ENCODE results near the gene SZT2.
"Not testable (repeated sequence)": the region's sequence is repeated elsewhere in the genome, so short reads cannot be mapped to it uniquely, and the experiment has no call there.

Gene SZT2

DNA sequence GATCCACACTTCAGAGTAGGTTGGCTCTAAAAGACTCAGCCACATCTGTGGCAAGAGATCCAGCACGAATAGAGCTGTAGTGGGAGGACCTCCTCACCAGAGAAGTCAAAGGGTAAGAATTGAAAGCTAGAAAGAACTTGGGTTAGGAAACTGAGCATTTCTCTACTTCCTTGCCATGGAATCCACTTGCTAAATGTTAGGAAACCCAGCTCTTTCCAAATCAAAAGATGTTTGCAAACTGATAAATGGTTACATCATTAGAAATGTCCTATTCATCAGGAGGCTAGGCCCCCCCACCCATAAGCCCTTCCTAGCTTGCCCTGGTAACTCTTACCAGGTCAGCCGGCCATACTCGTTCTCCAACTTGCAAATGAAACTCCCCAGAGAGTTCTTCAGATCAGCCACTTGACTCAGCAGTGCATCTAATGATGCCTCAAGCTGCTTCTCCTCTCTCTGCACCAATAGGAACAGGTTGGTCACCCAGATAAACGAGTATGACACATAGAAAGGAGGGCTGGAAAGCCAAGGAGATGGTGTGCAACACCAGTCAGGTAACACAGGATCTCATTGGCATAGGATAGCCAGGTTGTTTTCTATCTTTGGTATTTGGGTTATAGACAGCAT lies 1.6 kb upstream of the SZT2 start:
- DNase-seq (ENCODE audit: low read depth in 3 of 3) = no peak

DNA sequence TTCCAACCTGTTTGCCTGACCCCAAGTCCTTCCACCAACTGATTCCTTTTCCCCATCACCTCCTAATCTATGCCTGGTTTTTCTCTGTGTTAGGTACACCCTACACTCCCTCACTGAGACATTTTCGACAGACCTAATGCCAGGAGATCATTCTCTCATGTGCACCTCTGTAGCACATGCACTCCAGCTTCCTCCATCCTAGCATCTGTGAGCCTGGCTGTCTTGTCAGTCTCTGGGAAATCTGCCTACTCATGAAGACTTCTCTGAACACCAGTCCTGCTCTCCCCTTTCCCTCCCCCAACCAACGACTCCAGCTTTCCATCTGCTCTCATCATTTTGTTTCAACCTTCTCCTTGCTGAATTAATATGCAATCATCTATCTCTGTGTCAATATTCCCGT lies 1.1 kb upstream of the SZT2 start:
- DNase-seq (ENCODE audit: low read depth in 3 of 3) = no peak

DNA sequence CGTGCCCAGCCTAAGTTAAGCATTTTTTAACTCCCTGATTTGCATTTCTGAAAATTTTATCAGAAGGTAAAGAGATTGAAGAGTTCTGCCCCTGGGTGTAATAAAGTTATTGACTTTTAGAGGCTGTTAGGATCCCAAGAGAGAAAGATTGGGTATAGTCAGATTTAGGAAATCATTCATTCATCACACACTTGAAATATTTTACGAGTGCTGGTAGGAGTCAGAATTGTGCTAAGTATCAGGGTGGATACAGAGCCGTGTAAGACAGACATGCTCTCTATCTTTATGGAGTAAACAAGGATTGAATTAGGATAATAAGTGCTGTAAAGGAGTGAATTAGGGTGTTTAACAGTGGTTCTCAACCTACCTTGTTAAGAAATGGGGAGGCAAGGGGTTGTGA lies 3.0 kb downstream of the SZT2 start:
- DNase-seq (ENCODE audit: low read depth in 3 of 3) = no peak

DNA sequence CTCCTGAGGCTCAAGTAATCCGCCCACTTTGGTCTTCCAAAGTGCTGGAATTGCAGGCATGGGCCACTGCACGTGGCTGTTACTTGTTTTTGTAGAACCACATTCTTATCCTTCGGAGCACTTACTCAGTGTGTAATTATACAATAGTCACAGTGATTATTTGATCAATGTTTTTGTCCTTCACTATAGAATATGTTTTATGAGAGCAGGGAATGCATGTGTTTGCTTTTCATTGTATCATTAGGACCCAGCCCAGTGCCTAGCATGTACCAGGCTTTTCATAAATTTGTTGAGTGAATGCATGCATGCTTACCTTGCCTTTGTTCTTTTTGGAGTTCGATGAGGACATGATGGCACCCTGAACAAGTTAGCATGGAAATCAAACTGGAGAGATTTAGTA lies 5.8 kb downstream of the SZT2 start:
- DNase-seq (ENCODE audit: low read depth in 3 of 3) = no peak

DNA sequence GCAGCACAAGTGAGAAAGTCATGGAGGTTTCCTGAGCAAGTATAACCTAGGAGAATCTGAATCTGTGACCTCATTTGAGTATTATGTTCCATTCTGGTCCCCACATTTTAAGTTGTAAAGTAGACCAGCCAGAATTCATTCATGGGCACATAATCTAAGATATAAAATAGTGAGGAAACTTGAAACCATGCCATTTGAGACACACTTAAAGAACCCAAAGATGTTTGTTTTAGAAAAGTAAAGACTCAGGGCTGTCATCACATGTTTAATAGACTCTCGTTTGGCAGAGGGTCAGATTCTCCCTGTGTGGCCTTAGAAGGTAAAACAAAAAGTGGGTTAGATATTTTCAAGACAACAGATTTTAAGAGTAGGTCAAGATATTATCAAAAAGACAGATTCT lies 6.4 kb downstream of the SZT2 start:
- no peak for DNase-seq (ENCODE audit: low read depth in 3 of 3)

DNA sequence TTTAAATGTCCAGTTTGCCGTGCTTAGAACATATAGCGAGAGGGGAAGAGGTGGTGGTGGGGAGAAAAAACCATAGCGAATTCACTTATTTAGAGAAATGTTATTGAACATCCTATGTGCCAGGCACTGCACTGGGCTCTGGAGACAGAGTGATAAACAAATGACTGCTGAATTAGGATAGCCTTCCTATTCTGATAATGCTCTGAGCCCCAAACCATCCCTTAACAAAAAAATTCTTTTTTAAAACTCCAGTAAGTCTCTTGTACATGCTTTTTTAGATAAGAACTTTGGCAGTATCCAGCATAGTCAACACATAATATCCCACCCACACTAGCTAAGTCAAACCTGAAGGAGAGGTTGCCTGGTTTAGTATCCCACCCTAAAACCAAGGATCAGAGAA lies 8.5 kb downstream of the SZT2 start:
- DNase-seq (ENCODE audit: low read depth in 3 of 3) = no peak

DNA sequence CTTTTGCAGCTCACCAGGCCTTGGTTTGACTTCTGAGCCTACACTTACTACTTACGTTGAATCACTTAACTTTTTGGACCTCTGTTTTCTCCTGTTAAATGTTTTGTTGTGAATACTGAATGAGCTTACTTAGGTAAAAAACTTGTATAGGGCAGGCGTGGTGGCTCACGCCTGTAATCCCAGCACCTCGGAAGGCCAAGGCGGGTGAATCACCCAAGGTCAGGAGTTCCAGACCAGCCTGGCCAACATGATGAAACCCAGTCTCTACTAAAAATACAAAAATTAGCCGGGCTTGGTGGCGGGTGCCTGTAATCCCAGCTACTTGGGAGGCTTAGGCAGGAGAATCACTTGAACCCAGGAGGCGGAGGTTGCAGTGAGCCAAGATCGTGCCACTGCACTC lies 10.7 kb downstream of the SZT2 start:
- DNase-seq (ENCODE audit: low read depth in 3 of 3) = not testable (repeated sequence)

DNA sequence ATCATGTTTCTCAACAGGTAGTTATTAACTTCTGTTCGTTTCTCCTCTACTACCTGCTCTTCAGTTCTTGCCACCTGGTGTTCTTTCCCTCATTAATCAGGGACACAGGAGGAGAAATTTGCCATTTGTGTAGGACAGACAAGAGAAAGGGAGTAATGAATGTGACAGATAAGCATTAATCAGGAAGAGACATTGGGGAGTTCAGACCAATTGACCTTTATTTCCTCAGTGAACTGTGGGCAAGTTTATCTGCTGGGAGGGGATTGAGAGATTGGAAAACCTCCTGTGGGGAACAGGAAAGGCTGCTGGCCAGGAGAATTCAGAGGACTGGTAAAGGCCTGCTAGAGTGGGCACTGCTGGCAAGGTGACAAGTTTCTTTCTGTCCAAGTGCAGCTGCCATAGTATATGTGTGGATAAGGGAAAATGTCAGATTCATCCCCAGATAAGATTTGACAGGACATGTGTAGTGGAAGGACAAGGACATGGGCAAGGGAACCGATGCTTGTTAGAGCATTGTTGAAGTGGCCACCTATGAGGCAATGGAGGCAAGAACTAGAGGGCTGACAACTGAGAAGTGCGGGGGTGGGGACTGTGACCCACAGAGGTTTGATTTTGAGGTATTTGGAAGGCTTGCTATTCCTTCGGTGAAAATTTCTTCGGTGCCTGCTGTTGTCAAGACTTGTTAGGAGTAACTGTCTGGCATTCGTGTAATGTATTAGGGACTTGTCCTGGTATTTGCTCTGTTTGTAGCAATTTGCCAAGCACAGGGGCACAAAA lies 12.6 kb downstream of the SZT2 start:
- DNase-seq (ENCODE audit: low read depth in 3 of 3) = no peak

DNA sequence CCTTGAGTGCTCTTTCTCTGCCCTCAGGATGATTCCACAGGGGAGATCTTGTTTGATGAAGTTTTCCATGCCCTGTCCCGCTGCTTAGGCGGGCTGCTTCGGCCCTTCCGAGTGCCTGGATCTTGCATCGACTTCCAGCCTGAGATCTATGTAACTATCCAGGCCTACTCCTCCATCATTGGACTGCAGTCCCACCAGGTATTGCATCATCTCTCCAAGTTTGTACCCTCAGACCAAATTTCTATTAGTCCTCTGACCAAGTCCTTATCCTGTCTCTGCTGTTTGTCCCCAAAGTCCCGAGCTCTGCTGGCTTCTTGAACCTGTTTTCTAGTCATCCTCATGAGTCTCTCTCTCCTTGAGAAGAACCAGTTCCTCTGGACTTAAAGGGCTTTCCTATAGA lies 14.7 kb downstream of the SZT2 start:
- no peak for DNase-seq (ENCODE audit: low read depth in 3 of 3)

DNA sequence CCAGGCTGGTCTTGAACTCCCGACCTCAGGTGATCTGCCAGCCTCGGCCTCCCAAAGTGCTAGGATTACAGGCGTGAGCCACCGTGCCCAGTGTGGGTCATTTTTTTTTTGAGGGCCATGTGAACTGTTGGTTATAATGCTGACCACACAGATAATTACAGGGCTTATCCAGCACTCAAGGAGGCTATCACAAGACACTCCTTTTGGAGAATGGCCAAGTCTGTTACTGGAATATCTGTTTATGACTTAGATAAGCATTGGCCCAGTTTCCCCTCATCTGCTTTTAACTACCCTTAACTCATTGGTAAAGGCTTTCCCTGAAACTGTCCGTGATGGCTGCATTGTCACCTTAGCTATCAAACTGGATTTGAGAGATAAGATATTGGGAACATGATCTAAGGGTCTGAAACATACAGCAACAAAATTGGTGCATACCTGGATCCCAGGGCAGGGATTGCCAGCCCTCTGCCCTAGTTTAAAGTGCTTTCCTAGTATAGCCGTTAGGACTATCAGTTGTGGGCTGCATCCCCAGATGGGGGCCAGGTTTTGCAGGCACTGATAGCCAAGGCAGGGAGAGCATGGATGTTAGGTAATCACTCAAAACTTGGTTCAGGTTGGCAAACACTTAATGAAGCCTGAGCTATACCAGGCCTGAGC lies 15.6 kb downstream of the SZT2 start:
- no peak for DNase-seq (ENCODE audit: low read depth in 3 of 3)

DNA sequence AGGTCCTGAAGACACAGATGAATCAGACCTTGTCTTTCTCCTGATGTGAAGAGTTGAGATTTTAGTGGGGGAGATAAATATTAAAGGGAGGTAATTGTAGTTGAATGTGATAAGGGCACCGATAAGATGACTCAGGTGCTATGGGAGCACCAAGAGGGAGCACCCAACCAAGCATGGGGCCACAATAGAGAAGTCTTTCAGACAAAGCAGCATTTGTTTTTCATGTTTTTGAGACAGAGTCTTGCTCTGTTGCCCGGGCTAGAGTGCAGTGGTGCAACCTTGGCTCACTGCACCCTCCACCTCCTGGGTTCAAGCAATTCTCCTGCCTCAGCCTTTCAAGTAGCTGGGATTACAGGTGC lies 16.2 kb downstream of the SZT2 start:
- no peak for DNase-seq (ENCODE audit: low read depth in 3 of 3)

DNA sequence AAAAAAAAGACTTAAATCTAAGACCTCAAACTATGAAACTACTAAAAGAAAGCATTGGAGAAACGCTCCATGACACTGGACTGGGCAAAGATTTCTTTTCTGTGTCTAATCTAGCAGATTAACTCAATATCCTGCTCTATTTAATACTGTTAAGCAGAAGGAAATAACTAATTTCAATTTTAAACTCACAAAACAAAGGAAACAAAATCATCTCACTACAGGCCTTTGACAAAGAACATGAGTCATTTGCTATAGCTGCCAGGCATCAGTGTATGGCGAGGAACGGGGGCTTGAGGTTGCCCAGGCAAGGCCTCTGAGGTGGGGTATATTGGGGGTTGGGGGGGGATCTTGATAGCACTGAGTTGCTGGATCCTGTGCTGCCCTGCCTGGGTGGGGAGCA lies 20.9 kb downstream of the SZT2 start:
- no peak for DNase-seq (ENCODE audit: low read depth in 3 of 3)

DNA sequence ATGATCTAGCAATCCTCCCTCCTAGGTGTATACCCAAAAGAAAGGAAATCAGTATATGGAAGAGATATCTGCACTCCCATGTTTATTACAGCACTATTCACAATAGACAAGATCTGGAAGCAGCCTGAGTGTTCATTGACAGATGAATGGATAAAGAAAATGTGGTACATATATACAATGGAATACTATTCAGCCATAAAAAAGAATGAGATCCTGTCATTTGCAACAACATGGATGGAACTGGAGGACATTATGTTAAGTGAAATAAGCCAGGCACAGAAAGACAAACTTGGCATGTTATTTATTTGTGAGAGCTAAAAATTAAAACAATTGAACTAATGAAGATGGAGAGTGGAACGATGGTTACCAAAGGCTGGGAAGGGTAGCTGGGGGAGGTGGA lies 23.7 kb downstream of the SZT2 start:
- not testable (repeated sequence) for DNase-seq (ENCODE audit: low read depth in 3 of 3)

DNA sequence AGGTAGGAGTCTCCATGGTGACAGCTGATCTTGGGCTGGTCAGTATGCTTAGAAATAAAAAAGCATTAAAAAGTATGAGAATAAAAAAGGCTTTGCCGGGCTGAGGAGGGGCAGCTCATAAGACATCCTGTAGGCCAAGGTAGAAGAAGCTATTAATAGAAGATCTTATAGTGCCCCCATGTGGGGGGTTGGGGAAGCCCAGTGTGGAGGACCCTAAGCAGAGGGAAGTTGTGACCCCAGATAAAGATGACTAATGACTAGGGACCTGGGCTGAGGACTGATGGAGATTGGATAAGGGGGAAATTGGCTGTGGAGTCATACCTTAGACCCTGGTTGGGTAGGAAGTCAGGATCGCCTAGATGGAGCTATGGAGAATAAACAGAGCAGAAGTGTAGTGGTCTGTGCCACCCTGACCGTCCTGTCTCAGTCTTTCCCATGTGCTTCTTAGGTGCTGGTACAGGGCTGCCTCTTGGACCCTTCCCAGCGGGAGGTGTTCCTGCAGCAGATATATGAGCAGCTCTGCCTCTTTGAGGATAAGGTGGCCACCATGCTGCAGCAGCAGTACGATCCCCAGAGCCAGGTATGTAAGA lies 25.0 kb downstream of the SZT2 start:
- peak; percentile 30 to 48 (median 30) for DNase-seq (ENCODE audit: low read depth in 3 of 3)

DNA sequence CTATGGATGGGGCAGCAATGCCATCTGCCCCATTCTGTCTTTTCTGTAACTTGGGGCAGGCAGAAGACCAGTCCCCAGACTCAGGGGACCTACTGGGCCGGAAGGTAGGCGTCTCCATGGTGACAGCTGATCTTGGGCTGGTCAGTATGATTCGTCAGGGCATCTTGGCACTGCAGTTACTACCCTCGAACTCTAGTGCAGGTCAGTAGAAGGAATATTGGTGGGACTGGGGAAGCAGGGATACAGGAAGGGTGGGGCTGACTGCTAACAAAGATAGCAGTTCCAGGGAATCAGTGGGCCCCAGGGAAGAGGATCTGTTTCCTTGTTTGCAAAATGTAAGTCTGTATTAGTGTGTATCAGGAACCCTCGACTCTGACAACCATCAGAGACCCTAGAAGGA lies 26.2 kb downstream of the SZT2 start:
- no peak for DNase-seq (ENCODE audit: low read depth in 3 of 3)

DNA sequence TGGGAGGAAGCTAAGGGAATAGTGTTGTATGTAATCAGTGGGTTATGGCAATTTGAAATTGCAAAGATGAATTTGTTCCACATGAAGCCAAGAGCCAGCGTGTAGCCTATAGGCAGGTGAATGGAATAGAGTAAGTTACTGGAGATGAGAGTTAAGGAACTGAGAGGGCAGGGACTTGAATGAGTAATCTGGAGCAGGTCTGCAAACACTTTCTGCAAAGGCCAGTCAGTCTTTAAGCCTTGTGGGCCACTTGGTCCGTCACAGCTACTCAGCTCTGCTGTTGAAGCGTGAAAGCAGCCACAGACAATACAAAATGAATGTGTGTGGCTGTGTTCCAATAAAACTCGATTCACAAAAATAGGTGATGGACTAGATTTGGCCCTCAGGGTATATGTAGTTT lies 29.2 kb downstream of the SZT2 start:
- DNase-seq (ENCODE audit: low read depth in 3 of 3) = no peak

DNA sequence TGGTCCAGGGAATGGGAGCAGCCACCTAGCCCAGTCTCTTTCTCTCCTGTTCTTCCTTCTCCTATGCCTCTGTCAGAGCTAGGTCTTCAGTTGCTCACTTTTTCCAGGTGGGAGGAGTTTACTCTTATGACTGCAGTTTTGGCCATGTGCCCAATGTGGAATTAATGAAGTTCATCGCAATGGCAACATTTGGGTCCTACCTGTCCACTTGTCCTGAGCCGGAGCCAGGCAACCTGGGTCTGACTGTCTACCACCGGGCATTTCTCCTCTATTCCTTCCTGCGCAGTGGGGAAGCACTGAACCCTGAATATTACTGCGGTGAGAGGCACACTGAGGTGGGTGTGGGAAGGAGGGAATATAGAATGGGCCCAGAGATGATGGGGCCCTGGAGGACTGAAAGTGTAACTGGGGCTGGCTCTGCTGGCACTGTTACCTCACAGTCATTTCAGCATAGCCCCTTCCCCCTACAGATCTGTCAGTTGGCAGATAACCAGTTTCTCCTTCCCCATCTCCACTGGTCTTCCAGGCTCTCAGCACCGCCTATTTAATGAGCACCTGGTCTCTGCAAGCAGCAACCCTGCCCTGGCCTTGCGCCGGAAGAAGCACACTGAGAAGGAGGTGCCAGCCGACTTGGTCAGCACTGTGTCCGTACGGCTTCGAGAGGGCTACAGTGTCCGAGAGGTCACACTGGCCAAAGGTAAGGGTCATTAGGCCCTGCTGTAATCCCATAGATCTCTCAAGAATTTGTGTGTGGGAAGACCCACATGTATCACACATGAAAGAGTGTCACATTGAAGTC lies 30.1 kb downstream of the SZT2 start:
- no peak for DNase-seq (ENCODE audit: low read depth in 3 of 3)

DNA sequence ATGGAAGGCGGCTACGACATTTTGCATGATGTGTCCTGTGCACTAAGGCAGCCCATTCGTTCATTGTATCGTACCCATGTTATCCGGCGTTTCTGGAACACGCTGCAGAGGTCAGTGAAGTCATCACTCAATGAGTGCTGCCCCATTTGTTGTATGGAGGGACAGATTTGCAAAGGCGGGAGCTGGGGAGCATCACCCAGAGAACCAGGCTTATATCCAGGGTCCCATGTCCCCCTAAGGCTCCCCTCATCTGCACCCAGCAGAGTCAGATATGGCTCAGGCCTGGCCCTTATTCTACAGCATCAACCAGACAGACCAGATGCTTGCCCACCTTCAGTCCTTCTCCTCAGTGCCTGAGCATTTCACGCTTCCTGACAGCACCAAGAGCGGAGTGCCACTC lies 31.2 kb downstream of the SZT2 start:
- DNase-seq (ENCODE audit: low read depth in 3 of 3) = no peak

DNA sequence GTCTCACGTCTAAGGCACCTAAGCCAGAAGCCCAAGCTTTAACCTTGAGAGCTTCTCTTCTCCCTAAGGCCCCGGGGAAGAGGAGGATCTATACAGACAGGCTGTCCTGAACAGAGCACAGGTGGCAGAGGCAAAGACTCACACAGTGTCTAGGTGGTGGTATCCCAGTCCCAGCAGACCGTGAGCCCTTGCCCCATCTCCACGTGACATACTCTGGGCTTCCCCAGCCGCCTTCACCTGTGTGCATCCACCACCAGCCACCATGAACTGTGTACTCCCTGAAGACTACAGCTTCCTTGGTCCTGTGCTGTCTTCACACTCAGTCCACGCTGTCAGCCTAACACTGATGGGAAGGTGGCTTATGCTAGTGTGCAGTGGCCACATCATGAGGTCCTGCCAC lies 31.7 kb downstream of the SZT2 start:
- no peak for DNase-seq (ENCODE audit: low read depth in 3 of 3)

DNA sequence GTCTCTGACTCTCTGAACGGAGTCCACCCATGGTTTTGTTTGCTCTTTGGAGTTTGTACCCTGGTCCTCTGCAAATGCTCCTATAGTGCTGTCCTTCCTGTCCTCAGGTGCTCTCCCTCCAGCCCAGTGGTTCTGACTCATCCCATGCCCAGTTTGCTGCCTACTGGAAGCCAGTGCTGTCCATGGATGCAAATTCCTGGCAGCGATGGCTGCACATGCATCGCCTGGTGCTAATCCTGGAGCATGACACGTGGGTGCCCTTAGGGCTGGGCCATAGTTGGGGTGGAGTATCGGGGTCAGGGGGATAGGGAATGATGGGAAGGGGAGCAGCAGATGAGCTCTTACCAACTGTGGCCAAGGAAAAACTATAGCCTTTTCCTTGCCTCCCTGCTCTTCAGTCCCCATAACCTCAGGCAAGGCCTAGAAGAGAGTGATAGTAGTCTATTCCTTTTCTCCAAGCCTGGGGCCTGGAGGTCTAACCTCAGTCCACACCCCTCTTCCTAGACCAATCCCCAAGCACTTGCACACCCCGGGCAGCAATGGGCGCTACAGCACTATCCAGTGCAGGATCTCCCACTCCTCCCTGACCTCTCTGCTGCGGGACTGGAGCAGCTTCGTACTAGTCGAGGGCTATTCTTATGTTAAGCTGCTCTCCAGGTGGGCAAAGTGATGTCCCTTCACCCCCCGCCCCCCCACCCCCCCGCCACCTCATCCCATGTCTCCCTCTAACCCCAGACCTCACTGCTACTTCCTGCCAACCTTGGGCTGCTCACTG lies 32.5 kb downstream of the SZT2 start:
- DNase-seq (ENCODE audit: low read depth in 3 of 3) = no peak

DNA sequence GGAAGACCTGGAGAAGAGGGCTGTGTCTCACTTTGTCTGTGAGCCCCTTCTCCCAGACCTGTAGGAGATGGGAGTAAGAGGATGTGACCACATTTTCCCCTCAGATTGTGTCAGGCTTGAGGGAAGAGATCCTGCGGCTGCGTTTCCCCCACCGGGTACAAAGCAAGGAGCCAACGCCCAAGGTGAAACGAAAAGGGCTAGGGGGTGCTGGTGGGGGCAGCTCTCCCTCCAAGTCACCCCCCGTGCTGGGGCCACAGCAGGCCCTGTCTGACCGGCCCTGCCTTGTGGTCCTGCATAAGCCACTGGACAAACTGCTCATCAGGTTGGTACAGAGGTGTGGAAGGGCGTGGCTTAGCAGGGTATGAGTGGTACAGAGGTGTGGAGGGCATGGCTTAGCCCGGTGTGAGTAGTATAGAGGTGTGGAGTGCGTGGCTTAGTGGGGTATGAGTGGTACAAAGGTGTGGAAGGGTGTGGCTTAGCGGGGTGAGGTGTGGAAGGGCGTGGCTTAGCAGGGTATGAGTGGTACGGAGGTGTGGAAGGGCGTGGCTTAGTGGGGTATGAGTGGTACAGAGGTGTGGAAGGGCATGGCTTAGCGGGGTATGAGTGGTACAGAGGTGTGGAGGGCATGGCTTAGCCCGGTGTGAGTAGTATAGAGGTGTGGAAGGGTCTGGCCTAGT lies 33.4 kb downstream of the SZT2 start:
- DNase-seq (ENCODE audit: low read depth in 3 of 3) = no peak

Measured in stimulated activated CD4-positive, alpha-beta T cell treated with anti-CD3 and anti-CD28 coated beads, TNF-alpha, amount 100 ng/mL, for 24 hours (primary cell).